ENCODE data around the gene TMEM100.

Gene TMEM100

GRCh38 chr17:55742272-55743102 is 19.8 kb upstream of the TMEM100 start:
- in situ Hi-C loops (cut with HindIII; ENCODE audit: low pct_ligation_motif_present, low sequenced_read_pairs): no loop called here
- no peak overlapping the region for H3K27ac ChIP-seq

GRCh38 chr17:55741356-55741700 is 18.7 kb upstream of the TMEM100 start:
- in situ Hi-C loops (cut with HindIII; ENCODE audit: low pct_ligation_motif_present, low sequenced_read_pairs): no loop called here
- H3K4me3 ChIP-seq (ENCODE audit: low read depth, low read length): no peak overlapping the region
- no peak for TF ChIP-seq CTCF (IDR thresholded peaks at IDR 0.05; ENCODE audit: low read depth, low read length, missing control alignments)

More at GRCh38 chr17:55742272-55743102, 19.8 kb upstream of the TMEM100 start:
- DNase-seq: no peak
- Histone ChIP-seq H3K36me3 (replicated peaks) (no peaks in the 10 kb centered on the region), H3K27me3 (replicated peaks) (no peaks in the 10 kb centered on the region), H3K4me3 (ENCODE audit: low read depth, low read length) (no peak overlapping the region)
- TF ChIP-seq CTCF (IDR thresholded peaks at IDR 0.05; ENCODE audit: low read depth, low read length, missing control alignments): no peak

GRCh38 chr17:55740511-55741355 is 18.1 kb upstream of the TMEM100 start:
- no peak overlapping the region for H3K27ac ChIP-seq
- no peak for DNase-seq
- in situ Hi-C loops (cut with HindIII; ENCODE audit: low pct_ligation_motif_present, low sequenced_read_pairs): no loop called here
- no peaks in the 10 kb centered on the region for H3K36me3 ChIP-seq (replicated peaks)
- H3K4me3 ChIP-seq (ENCODE audit: low read depth, low read length): no peak overlapping the region
- TF ChIP-seq CTCF (IDR thresholded peaks at IDR 0.05; ENCODE audit: low read depth, low read length, missing control alignments): no peak
- no peaks in the 10 kb centered on the region for H3K27me3 ChIP-seq (replicated peaks)

More at GRCh38 chr17:55741356-55741700, 18.7 kb upstream of the TMEM100 start:
- Histone ChIP-seq H3K27ac (no peak overlapping the region), H3K36me3 (replicated peaks) (no peaks in the 10 kb centered on the region), H3K27me3 (replicated peaks) (no peaks in the 10 kb centered on the region)
- no peak for DNase-seq

GRCh38 chr17:55737976-55738501 is 15.4 kb upstream of the TMEM100 start:
- Histone ChIP-seq H3K27ac (no peak overlapping the region), H3K27me3 (replicated peaks) (no peaks in the 10 kb centered on the region), H3K4me3 (ENCODE audit: low read depth, low read length) (no peak overlapping the region), H3K36me3 (replicated peaks) (no peaks in the 10 kb centered on the region)
- no peak for TF ChIP-seq CTCF (IDR thresholded peaks at IDR 0.05; ENCODE audit: low read depth, low read length, missing control alignments)
- no peak for DNase-seq
- in situ Hi-C loops (cut with HindIII; ENCODE audit: low pct_ligation_motif_present, low sequenced_read_pairs): no loop called here

GRCh38 chr17:55735731-55736405 is 13.2 kb upstream of the TMEM100 start:
- peak; percentile 80 for TF ChIP-seq CTCF (IDR thresholded peaks at IDR 0.05; ENCODE audit: low read depth, low read length, missing control alignments)
- in situ Hi-C loops (cut with HindIII; ENCODE audit: low pct_ligation_motif_present, low sequenced_read_pairs): no loop called here
- Histone ChIP-seq H3K36me3 (replicated peaks) (no peaks in the 10 kb centered on the region), H3K4me3 (ENCODE audit: low read depth, low read length) (no peak overlapping the region), H3K27me3 (replicated peaks) (no peaks in the 10 kb centered on the region), H3K27ac (no peak overlapping the region)
- DNase-seq: peak; percentile 45

All from brain microvascular endothelial cell (primary cell).